GM08714 (cell line): ENCODE results near the gene IGFBP2.

ENCODE experiments used
- H3K4me3 ChIP-seq: fragments of 200-500 bp; sonication (Bioruptor generic); 2 replicates; pipeline ENCODE4 v1.5.1; 2014; ENCODE audit warnings: mild to moderate bottlenecking, low read length, inconsistent platforms
- ZNF274 ChIP-seq: IDR thresholded peaks from 2 replicates; pipeline ENCODE4 v1.6.1; 2012; ENCODE audit warnings: mild to moderate bottlenecking, low read depth, low read length

IGFBP2 gene

GRCh38 chr2:216603010-216603883 lies 30.0 kb upstream of the IGFBP2 start:
- no peak for TF ChIP-seq ZNF274

GRCh38 chr2:216603884-216604245 lies 29.4 kb upstream of the IGFBP2 start:
- TF ChIP-seq ZNF274: no peak

More at GRCh38 chr2:216603010-216603883, 30.0 kb upstream of the IGFBP2 start:
- no peak overlapping the region for H3K4me3 ChIP-seq

GRCh38 chr2:216604458-216604857 lies 28.8 kb upstream of the IGFBP2 start:
- no peak overlapping the region for H3K4me3 ChIP-seq
- no peak for TF ChIP-seq ZNF274

More at GRCh38 chr2:216603884-216604245, 29.4 kb upstream of the IGFBP2 start:
- no peak overlapping the region for H3K4me3 ChIP-seq

GRCh38 chr2:216606551-216607276 lies 26.5 kb upstream of the IGFBP2 start:
- H3K4me3 ChIP-seq: no peak overlapping the region

GRCh38 chr2:216607277-216607560 lies 26.0 kb upstream of the IGFBP2 start:
- no peak for TF ChIP-seq ZNF274
- H3K4me3 ChIP-seq: no peak overlapping the region

More at GRCh38 chr2:216606551-216607276, 26.5 kb upstream of the IGFBP2 start:
- TF ChIP-seq ZNF274: no peak

DNA sequence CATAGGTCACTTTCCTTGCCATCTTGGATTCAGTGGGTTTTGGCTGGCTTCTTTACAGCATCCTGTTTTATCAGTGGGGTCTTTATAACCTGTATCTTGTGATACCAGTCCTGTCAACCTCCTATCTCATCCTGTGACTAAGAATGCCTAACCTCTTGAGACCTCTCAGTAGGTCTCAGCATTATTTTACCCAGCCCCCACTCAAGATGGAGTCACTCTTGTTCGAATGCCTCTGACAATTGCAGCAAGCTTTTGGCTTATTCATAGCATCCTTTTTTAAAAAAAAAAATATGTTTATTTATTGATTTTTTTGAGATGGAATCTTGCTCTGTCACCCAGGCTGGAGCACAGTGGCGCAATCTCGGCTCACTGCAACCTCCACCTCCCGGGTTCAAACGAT lies 24.7 kb upstream of the IGFBP2 start:
- TF ChIP-seq ZNF274: no peak
- no peak overlapping the region for H3K4me3 ChIP-seq

- H3K4me3 ChIP-seq: no peak overlapping the region
Measured at GRCh38 chr2:216615298-216616082, 17.7 kb upstream of the IGFBP2 start.

DNA sequence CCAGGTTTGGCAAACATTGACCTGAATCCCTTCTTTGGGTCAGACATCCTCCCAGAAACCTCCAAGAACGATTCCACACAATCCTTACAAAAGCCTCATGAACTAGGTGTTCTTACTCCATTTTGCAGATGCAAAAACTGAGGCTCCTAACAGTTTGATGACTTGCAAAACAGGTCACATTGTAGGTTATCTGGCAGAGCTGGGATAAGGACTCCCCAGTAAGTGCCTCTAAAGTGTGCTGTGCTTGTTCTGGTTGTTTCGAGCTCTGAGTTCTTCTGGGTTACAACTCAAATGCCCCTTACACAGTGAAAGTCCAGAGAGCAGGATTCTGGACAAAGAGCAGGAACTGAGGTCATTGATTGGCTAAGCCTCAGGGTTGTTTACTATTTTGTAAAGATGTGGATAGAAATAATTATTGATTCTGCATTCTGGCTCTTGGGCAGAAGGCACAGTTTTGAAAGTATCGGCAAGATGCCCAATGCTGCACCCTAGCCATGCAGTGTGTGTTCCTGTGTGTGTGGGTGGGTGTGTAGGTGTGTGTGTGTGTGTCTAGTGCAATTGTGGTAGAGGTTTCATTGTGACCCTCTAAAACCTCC lies 17.0 kb upstream of the IGFBP2 start:
- H3K4me3 ChIP-seq: no peak overlapping the region
- TF ChIP-seq ZNF274: no peak

More at GRCh38 chr2:216615298-216616082, 17.7 kb upstream of the IGFBP2 start:
- TF ChIP-seq ZNF274: no peak

DNA sequence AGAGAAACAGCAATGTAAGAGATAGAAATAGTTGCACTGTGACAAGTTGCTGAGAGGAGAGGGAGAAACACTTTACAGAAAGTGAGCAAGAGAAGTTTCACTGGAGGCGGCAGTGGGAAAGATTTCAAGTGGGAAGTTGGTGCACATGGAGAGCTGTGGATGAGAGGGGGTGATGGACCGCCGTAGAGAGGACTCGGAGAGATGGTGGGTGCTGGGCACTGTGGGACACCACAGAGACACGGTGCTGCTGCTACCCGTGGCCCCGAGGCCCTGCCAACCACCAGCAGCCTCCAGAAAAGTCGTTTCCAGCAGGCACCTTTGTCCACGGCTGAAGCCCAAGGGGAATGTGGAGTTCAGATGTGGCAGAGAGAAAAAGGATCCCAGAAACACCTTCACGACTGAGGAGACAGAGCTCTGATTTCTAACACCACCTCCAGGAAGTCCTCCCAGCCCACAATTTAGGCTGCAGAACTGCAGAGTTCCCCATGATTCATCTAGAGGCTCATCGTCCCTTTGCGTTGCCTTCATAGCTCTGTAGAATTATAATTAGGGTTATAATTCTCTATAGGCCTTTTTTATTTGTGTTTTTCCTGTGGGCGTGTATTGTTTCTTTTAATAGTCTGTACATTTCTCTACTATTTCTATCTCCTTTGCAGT lies 15.9 kb upstream of the IGFBP2 start:
- no peak for TF ChIP-seq ZNF274
- H3K4me3 ChIP-seq: no peak overlapping the region

DNA sequence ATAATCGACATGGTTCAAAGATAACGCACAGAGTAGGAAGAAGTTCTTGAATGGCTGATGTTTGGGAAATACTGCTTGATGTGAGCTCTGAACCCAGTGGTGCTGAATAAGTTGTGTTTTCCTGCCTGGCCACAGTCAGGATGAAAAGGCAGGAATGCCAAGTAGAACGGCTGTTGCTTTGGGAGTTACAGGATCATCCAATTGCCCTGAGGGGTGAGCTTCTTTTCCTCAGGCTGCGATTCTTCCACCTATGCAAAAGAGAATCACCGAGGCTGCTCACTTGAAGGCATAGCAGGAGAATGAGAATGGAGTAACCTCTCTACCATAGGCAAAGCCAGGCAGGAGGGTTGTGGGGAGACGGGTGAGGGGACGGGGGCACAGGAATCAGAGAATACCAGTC lies 14.4 kb upstream of the IGFBP2 start:
- no peak overlapping the region for H3K4me3 ChIP-seq
- no peak for TF ChIP-seq ZNF274

- H3K4me3 ChIP-seq: no peak overlapping the region
- no peak for TF ChIP-seq ZNF274
Measured at GRCh38 chr2:216619411-216620393, 13.5 kb upstream of the IGFBP2 start.

GRCh38 chr2:216620786-216621185 lies 12.4 kb upstream of the IGFBP2 start:
- no peak overlapping the region for H3K4me3 ChIP-seq
- TF ChIP-seq ZNF274: no peak
